WI38 (cell line): ENCODE measurements around the gene RASGRP2.

Experiments
- H3K4me3 ChIP-seq: 2 replicates; pipeline ENCODE4 v1.5.1; 2011; ENCODE audit warnings: low read depth, mild to moderate bottlenecking, control low read depth, low read length
- TF ChIP-seq, protein P1 (sequence below): IDR thresholded peaks from 2 replicates; pipeline ENCODE4 v1.5.1; 2012; ENCODE audit warnings: low read depth, mild to moderate bottlenecking, control low read depth, low read length

The RASGRP2 gene

DNA sequence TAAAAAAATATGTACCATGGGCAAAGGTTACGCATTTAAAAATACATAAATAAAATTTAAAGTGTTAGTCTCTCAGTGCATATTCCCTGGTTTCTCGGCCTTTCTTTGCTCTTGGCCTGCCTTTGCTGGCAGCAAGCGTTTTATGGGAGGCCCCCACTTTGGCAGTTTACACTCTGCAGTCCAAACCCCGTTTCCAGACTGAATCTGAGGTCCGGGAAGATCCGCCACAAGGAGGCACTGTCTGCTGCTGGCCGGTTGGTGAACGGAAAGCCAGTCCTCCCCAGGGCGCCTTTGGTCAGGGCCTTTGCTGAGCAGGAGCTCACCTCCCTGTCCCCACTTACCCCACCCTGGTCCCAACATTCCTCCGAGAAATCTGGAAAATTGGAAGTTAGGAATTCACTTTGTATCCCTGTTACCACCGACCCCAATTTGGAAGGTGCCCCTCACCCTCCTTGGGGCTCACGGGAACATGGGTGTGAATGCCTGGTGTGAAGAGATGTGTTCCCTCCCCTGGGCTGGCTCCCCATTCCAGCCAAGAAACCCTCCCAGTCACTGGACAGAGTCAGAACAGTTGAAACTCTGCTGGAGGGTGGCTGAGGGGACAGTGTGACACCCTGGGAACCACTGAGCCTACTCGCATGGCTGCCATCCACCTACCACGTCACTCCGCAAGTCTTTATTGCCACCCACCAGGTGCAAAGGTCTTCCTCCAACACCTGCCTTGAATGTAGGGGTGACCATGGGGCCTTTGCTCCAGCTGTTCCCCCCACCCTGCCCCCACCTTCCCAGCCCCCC is 43.8 kb upstream of the RASGRP2 start:
- no peak overlapping the region for H3K4me3 ChIP-seq
- TF ChIP-seq, protein P1, sequence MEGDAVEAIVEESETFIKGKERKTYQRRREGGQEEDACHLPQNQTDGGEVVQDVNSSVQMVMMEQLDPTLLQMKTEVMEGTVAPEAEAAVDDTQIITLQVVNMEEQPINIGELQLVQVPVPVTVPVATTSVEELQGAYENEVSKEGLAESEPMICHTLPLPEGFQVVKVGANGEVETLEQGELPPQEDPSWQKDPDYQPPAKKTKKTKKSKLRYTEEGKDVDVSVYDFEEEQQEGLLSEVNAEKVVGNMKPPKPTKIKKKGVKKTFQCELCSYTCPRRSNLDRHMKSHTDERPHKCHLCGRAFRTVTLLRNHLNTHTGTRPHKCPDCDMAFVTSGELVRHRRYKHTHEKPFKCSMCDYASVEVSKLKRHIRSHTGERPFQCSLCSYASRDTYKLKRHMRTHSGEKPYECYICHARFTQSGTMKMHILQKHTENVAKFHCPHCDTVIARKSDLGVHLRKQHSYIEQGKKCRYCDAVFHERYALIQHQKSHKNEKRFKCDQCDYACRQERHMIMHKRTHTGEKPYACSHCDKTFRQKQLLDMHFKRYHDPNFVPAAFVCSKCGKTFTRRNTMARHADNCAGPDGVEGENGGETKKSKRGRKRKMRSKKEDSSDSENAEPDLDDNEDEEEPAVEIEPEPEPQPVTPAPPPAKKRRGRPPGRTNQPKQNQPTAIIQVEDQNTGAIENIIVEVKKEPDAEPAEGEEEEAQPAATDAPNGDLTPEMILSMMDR, result peak; percentile 87

DNA sequence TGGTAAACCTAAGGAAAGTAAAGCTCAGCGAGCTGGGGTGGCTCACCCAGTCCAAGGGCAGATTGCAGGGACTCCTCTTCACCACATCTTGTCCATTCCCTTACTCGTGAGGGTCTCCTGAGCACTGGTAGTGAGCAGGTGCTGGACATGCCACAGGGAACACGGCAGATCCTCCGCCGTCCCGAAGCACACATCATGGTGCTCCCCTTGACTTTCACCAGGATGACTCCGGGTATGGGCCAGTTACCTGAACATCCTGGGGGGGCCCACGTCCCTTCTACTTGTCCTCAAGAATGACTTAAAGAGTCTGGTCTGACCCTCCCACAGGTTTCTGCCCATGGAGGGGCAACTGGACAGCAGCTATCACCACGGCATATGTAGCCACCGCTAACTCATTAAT is 42.4 kb upstream of the RASGRP2 start:
- TF ChIP-seq, protein P1, result no peak
- no peak overlapping the region for H3K4me3 ChIP-seq

DNA sequence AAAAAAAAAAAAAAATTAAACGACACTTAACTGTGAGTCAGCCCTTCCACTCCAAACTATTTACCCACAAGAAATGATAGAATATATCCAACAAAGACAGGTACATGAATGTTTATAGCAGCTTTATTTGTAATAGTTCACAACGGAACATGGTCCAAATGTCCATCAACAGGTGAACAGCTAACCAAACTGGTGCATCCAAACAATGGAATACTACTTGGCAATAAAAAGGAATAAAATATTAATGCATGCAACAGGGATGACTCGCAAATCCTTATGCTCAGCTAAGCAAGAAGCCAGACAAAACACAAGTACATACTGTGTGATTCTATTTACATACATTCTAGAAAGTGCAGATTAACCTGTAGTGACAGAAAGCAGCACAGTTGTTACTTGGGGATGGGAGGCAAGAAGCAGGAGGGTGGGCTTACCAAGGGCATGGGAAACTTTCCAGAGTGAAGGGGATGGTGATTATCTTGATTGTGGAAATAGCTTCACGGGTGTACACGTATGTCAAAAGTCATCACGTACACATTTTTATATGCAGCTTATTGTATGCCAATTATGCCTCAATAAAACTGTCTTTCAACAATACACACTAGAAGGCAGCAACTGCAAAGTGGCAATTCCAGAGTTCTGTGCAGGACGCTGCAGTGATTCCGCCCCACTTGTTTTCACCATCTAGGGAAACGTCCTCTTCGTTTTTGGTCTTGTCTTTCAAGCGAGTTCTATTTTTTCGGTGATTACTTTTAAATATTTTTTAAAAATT is 41.1 kb upstream of the RASGRP2 start:
- TF ChIP-seq, protein P1, result no peak
- no peak overlapping the region for H3K4me3 ChIP-seq

DNA sequence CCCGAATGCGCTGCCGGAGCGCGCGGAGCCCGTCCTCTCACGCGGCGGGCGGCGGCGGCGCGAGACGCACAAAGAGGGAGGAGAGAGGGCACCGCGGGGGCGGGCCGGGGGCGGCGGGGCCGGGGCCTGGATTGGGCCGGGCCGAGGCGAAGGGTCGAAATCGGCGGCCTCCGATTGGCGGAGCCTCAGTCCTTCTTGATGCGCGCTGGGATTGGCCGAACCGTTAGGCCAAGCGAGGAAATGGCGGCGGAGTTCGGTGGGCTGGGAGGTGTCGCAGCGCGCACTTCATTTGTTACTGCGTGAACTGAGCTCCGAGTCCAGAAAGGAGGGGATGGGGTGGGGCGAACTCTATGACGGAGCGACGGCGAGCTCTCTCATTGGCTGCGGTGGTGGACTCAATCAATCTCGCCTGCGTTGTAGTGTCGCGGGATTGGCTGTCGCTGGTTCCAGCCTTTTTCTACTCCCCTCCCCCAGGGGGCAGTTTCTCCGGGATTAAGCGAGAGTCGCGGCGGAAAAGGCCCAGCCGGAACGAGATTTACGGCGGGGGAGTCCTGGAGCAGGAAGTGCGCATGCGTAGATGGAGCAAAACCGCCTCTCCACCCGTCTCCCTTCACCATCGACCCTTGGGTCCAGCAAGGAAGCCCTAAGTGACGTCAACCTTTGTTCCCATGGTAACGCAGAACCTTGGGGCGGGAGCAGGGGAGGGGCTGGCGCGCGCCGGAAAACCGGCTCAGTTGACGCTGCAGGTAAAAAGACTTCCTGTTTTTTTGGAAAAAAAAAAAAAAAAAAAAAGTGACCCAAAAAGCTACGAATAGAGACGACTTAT is 34.7 kb upstream of the RASGRP2 start, which contains the start of gene SF1:
Gene SF1 (minus strand): TSS at position 70 of the 826 bp plus-strand sequence. CDS start 150 bp downstream, outside the sequence.
- H3K4me3 ChIP-seq, result peak within 1 kb of the TSS; percentile 64
- TF ChIP-seq, protein P1, result no peak

DNA sequence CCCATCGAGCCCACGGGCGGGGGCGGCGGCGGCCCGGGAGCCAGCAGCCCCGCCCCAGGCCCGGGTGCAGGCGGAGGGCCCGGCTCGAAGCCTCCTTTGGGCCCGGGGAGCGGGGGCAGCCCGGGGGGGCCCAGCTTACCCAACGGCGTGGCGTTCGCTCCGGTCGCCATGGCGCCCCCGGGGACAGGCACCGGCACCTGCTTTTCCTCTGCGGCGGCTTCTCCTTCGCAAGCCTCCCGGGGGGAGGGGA is 34.2 kb upstream of the RASGRP2 start:
- TF ChIP-seq, protein P1, result no peak
- H3K4me3 ChIP-seq, result peak overlapping the region; percentile 64

DNA sequence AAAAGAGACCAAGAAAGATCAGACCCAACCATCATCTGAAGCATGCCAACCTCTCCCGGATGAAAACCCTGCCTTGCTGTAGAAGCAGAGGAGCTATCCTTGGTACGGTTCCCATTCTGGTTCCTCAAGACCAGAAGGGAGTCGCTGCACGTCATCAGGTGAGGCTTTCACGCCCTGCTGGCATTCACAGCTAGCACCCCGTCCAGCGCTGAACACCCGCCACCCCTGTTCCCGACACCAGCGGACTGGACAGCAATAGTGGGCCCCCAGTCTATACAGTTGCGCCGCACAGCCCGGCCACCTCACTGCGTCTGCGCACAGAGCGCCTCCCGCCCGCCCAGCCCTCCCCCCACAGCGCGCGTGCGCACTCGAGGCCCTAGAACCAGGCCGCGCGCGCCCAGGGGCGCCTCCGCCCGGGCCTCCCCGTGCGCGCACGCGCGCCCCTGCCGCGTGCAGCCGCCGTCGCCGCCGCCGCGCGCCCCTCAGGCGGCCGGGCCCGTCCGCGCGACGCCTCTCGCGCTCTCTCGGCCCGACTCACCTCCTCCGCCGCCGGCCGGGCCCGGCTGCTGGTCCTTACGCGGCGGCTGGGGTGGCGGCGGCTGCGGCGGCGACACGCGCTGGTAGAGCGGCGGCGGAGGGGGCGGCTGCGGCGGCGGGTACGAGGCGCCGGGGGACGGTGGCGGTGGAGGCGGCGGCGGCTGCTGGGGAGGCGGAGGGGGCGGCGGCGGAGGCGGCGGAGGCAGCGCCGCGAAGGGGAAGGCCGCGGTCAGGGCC is 33.7 kb upstream of the RASGRP2 start:
- peak overlapping the region; percentile 64 for H3K4me3 ChIP-seq
- TF ChIP-seq, protein P1, result no peak
